ENCODE results near the gene HCFC1.

DNA sequence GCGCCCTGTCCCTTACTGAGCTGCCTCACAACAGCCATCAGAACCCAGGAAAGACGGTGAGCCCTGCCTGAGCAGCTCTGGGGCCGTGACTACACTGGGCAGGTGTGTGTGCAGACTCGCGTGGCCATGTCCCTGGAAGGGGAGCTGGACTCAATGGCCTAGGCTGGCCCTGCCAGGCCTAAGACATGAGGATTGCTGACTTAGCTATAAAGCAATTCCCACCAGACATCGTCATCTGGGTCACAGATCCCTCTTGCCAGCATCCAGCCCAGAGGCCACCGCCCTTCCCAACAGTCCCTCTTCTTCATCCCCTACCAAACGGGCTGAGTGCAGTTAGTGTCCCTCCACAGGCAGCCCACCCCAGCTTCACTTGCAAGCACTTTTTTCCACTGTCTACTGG, 40.5 kb downstream of the HCFC1 start:
- TF ChIP-seq POLR2A (IDR thresholded peaks at IDR 0.05; ENCODE audit: low read length) (no peak), CEBPB (IDR thresholded peaks at IDR 0.05) (no peak), GATA3 (IDR thresholded peaks at IDR 0.05; ENCODE audit: borderline replicate concordance) (no peak), PHF8 (IDR thresholded peaks at IDR 0.05; ENCODE audit: borderline replicate concordance, low read depth) (no peak), NFE2L2 (conservative IDR thresholded peaks at IDR 0.05; ENCODE audit: low read length) (no peak), CHD4 (IDR thresholded peaks at IDR 0.05; ENCODE audit: borderline replicate concordance) (no peak), RAD21 (conservative IDR thresholded peaks at IDR 0.05 in 1 of 2, IDR thresholded peaks at IDR 0.05 in 1 of 2) (no peak), CHD2 (IDR thresholded peaks at IDR 0.05; ENCODE audit: low read length, partially characterized antibody) (no peak)
- TF ChIP-seq, protein P1, sequence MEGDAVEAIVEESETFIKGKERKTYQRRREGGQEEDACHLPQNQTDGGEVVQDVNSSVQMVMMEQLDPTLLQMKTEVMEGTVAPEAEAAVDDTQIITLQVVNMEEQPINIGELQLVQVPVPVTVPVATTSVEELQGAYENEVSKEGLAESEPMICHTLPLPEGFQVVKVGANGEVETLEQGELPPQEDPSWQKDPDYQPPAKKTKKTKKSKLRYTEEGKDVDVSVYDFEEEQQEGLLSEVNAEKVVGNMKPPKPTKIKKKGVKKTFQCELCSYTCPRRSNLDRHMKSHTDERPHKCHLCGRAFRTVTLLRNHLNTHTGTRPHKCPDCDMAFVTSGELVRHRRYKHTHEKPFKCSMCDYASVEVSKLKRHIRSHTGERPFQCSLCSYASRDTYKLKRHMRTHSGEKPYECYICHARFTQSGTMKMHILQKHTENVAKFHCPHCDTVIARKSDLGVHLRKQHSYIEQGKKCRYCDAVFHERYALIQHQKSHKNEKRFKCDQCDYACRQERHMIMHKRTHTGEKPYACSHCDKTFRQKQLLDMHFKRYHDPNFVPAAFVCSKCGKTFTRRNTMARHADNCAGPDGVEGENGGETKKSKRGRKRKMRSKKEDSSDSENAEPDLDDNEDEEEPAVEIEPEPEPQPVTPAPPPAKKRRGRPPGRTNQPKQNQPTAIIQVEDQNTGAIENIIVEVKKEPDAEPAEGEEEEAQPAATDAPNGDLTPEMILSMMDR (IDR thresholded peaks at IDR 0.05): no peak
- TF ChIP-seq, protein P2, sequence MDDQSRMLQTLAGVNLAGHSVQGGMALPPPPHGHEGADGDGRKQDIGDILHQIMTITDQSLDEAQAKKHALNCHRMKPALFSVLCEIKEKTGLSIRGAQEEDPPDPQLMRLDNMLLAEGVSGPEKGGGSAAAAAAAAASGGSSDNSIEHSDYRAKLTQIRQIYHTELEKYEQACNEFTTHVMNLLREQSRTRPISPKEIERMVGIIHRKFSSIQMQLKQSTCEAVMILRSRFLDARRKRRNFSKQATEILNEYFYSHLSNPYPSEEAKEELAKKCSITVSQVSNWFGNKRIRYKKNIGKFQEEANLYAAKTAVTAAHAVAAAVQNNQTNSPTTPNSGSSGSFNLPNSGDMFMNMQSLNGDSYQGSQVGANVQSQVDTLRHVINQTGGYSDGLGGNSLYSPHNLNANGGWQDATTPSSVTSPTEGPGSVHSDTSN (IDR thresholded peaks at IDR 0.05): no peak
- TF ChIP-seq, protein P3, sequence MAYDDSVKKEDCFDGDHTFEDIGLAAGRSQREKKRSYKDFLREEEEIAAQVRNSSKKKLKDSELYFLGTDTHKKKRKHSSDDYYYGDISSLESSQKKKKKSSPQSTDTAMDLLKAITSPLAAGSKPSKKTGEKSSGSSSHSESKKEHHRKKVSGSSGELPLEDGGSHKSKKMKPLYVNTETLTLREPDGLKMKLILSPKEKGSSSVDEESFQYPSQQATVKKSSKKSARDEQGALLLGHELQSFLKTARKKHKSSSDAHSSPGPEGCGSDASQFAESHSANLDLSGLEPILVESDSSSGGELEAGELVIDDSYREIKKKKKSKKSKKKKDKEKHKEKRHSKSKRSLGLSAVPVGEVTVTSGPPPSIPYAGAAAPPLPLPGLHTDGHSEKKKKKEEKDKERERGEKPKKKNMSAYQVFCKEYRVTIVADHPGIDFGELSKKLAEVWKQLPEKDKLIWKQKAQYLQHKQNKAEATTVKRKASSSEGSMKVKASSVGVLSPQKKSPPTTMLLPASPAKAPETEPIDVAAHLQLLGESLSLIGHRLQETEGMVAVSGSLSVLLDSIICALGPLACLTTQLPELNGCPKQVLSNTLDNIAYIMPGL (CRISPR knock-in tag; IDR thresholded peaks at IDR 0.05; ENCODE audit: borderline replicate concordance): no peak
- TF ChIP-seq, protein P4, sequence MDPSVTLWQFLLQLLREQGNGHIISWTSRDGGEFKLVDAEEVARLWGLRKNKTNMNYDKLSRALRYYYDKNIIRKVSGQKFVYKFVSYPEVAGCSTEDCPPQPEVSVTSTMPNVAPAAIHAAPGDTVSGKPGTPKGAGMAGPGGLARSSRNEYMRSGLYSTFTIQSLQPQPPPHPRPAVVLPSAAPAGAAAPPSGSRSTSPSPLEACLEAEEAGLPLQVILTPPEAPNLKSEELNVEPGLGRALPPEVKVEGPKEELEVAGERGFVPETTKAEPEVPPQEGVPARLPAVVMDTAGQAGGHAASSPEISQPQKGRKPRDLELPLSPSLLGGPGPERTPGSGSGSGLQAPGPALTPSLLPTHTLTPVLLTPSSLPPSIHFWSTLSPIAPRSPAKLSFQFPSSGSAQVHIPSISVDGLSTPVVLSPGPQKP (IDR thresholded peaks at IDR 0.05; ENCODE audit: low read depth, low read length): no peak
- TF ChIP-seq, protein P5, sequence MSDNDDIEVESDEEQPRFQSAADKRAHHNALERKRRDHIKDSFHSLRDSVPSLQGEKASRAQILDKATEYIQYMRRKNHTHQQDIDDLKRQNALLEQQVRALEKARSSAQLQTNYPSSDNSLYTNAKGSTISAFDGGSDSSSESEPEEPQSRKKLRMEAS (IDR thresholded peaks at IDR 0.05): no peak

All from A549 (cell line).